Measurements from ENCODE around the gene TMEM181.

- TF ChIP-seq POLR2A (IDR thresholded peaks at IDR 0.05; ENCODE audit: low read depth, low read length) (no peak), POLR2AphosphoS5 (IDR thresholded peaks at IDR 0.05; ENCODE audit: low read depth, low read length) (no peak), SPI1 (IDR thresholded peaks at IDR 0.05; ENCODE audit: low read depth, low read length) (no peak), TAF1 (IDR thresholded peaks at IDR 0.05; ENCODE audit: low read depth, low read length) (no peak), PAX5 (IDR thresholded peaks at IDR 0.05; ENCODE audit: insufficient read depth, low read length, severe bottlenecking) (no peak)
Observed at GRCh38 chr6:158561321-158561884, 1.5 kb downstream of the TMEM181 start.
